Skin epidermis (tissue), 12 donors: ENCODE results near the gene UBIAD1.

Source experiments
- H3K27ac ChIP-seq, 21 experiments: fragments of 200-600 bp; sonication (generic) in 11 of 21; one replicate each; pipeline ENCODE4 v1.5.0; 2020; ENCODE audit warnings: mild to moderate bottlenecking in 3 of 21, inconsistent platforms in 2 of 21, moderate library complexity in 2 of 21
- H3K4me3 ChIP-seq, 7 experiments: fragments of 200-600 bp; sonication (generic) in 2 of 7; one replicate each; pipeline ENCODE4 v1.5.0; 2020; ENCODE audit warnings: inconsistent platforms in 2 of 7, mild to moderate bottlenecking in 2 of 7, moderate library complexity in 1 of 7

UBIAD1 gene

DNA sequence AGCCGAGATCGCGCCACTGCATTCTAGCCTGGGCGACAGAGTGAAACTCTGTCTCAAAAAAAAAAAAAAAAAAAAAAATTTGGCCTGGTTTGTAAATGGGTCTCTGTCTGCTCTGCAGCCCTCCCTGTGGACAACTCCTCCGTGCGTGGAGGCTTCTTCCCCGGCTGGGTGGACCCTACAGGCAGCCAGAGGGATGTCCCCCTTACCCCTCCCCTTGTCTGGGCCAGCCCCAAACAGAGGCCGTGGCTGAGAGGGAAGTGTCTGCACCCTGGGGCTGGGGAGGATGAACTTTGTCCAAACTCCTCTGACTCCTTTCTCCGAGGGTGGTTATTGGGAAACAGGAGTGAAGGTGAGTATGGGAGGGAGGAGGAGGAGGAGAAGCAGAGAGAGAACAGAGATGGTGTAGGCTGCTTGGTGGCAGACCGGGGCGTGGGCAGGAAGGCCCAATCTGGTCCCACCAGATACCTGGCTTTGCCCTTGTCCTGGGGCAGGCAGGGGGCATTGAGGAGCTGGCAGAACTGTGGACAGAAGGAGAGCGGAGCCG, 61.3 kb downstream of the UBIAD1 start:
- Histone ChIP-seq H3K27ac (peak overlapping the region in 1 of 21 experiments; percentile 39), H3K4me3 (no peak overlapping the region)

DNA sequence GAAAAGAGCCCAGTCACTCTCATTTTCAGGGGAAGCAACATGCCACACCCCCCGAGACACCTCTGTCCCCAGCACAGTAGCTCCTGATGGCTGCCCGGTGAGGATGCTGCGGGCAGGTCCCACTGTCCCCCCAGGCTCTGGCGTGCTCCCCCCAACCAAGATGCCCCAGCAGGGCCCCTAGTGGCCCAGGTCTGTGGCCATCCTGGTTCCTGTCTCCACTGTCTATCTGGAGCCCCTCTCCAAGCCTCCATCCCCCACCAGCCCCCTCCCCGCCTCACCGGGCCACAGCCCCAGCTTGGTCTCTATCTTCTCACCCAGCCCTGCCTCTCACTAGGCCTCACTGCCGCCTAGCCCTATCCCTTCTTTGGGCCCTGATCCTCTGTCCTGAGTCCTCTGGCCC, 61.8 kb downstream of the UBIAD1 start:
- Histone ChIP-seq H3K4me3 (no peak overlapping the region), H3K27ac (peak overlapping the region in 1 of 21 experiments; percentile 39)

DNA sequence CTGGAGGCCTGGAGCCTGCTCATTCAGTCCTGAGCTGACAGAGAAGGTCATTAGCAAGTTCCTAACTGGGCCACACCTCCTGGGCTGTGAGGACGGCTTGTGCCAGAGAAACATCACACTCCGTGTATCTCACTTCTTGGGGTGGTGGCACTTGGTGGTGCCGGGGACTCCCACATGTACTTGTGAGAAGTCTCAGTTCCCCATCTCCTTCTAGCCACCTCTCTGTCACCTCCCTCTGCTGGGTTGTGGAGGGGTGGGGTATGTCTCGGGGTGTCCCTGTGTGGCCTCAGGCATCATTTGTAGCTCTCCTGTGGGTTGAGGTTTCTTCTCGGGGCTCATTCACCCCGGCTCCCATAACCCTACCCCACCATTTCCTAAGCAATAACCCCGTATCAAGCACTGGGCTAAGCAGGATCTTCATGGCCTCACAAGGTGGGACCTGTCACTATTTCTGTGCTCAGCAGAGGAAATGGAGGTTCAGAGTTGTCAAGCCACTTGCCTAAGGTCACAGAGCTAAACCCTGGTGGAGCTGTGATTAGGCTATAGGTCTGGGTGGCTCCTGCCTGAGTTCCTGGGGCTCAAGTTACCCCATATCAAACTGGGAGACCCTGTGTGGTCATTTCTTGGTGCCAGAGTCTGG, 62.5 kb downstream of the UBIAD1 start:
- no peak overlapping the region for H3K27ac ChIP-seq

DNA sequence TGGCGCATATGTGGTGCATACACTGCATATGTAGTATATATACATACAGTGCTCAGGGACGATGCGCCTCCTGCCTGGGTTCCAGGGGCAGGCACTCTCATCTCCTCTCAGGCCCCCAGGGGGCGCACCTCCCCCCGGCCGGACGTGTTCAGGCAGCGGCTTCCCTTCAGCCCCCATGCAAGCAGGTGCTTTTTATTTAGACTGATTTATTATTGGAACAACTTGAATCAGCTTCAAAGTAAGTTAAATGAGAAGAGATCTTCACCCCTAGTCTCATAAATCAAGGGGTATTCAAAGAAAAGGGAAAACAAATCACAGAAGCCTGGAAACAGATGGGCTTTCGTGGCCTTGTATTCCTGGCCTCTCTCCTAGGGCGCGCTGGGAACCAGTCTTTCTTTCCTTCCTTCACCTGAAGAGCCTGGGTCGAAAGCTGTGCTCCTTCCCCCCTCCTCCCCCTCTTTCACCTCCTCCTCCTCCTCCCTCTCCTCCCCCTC, 64.6 kb downstream of the UBIAD1 start:
- Histone ChIP-seq H3K4me3 (no peak overlapping the region), H3K27ac (no peak overlapping the region)

More for the DNA sequence above, 62.5 kb downstream of the UBIAD1 start:
- no peak overlapping the region for H3K4me3 ChIP-seq
